ENCODE measurements around the gene LYSMD3.

GRCh38 chr5:90510438-90510837 lies 18.9 kb downstream of the LYSMD3 start:
- no peak for TF ChIP-seq CTCF (IDR thresholded peaks at IDR 0.05; ENCODE audit: poor library complexity)
- no peak for TF ChIP-seq EZH2 (IDR thresholded peaks at IDR 0.05; ENCODE audit: borderline replicate concordance)
- no peak for TF ChIP-seq EZH2phosphoT487 (IDR thresholded peaks at IDR 0.05; ENCODE audit: low read depth, severe bottlenecking, unreplicated experiment)
